Measurements from ENCODE around the gene EXOC3.

Gene EXOC3

DNA sequence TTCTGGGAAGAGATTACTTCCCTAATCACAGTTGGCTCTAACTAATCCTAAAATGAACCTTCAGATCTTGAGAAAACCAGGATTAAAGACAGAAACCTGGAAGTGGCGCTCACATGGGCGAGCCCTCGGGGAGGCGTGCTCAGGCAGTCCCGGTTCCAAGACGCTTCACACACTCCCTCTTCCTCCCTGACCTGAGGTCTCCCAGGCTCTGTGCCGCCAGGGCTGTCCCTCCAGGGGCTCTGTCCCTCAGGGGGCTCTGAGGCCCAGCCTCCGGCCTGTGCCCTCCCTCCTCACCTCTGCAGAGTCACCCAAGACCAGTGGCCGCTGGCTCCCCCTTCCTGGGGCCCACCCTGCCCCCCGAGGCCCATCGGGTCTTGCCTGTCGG lies 71.1 kb downstream of the EXOC3 start:
- Histone ChIP-seq H3K27me3 (ENCODE audit: control insufficient read depth, insufficient read depth, low read length, poor library complexity, severe bottlenecking) (peaks cover 15% of the 10 kb centered on the region), H3K27ac (ENCODE audit: insufficient read depth, low read depth, low read length, poor library complexity, severe bottlenecking) (no peak overlapping the region), H3K9me3 (ENCODE audit: control insufficient read depth, low read length) (no peaks in the 10 kb centered on the region), H3K4me1 (ENCODE audit: control insufficient read depth, insufficient read depth, low read length) (peaks cover 7% of the 10 kb centered on the region), H3K36me3 (ENCODE audit: control insufficient read depth, insufficient read depth, low read length) (no peaks in the 10 kb centered on the region), H3K4me3 (ENCODE audit: insufficient read depth, low read depth, low read length) (no peak overlapping the region)
- 85 to 86% methylated on average over 12 of the region's 12 CpGs for WGBS, 2 experiments

DNA sequence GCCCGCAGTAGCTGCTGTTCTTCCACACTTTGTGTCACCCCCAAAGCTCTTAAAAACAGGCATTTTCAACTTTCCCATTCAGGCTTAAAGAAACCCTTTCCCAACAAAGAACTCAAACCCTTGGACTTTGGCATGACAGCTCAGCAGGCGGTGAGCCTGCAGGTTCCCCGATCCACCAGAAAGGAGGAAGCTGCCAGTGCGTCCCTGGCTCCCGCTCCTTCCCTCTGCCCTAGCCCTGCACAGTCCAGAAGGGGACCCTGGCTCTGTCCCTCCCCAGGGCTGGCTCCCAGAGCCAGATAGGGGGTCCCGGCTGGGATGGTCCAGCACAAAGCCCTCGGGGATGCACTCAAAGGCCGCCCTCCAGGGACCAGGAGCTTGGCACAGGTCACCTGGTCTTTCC lies 71.7 kb downstream of the EXOC3 start:
- Histone ChIP-seq H3K4me1 (ENCODE audit: control insufficient read depth, insufficient read depth, low read length) (peaks cover 7% of the 10 kb centered on the region), H3K27me3 (ENCODE audit: control insufficient read depth, insufficient read depth, low read length, poor library complexity, severe bottlenecking) (peaks cover 15% of the 10 kb centered on the region), H3K36me3 (ENCODE audit: control insufficient read depth, insufficient read depth, low read length) (no peaks in the 10 kb centered on the region), H3K4me3 (ENCODE audit: insufficient read depth, low read depth, low read length) (no peak overlapping the region), H3K27ac (ENCODE audit: insufficient read depth, low read depth, low read length, poor library complexity, severe bottlenecking) (no peak overlapping the region), H3K9me3 (ENCODE audit: control insufficient read depth, low read length) (no peaks in the 10 kb centered on the region)
- 75 to 76% methylated on average over 8 of the region's 8 CpGs for WGBS, 2 experiments

DNA sequence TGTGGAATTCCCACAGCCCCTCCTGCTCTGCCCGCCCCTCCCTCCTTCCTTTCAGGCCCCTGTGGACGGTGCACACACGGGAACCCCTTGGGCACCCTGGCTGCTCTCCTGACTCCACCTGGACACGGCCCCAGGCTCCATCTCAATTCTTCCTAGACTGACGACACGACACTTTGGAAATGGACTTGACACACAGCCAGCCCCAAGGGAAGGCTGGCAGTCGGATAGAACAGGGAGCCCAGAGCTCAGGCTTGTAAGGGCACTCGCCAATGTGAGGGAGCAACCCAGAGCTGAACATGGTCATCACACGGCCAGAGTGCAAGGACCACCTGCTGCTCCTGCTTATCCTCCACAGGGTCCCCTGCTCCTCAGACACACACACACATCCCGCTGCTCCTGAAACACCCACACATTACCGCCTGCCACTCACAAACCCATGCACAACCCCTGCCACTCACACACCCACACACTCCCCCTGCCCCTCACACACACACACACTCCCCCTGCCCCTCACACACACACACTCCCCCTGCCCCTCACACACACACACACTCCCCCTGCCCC lies 72.4 kb downstream of the EXOC3 start:
- peaks cover 15% of the 10 kb centered on the region for H3K27me3 ChIP-seq (ENCODE audit: control insufficient read depth, insufficient read depth, low read length, poor library complexity, severe bottlenecking)
- no peak overlapping the region for H3K27ac ChIP-seq (ENCODE audit: insufficient read depth, low read depth, low read length, poor library complexity, severe bottlenecking)
- H3K9me3 ChIP-seq (ENCODE audit: control insufficient read depth, low read length): no peaks in the 10 kb centered on the region
- peaks cover 7% of the 10 kb centered on the region for H3K4me1 ChIP-seq (ENCODE audit: control insufficient read depth, insufficient read depth, low read length)
- 74 to 76% methylated on average over 11 of the region's 11 CpGs for WGBS, 2 experiments
- no peaks in the 10 kb centered on the region for H3K36me3 ChIP-seq (ENCODE audit: control insufficient read depth, insufficient read depth, low read length)
- H3K4me3 ChIP-seq (ENCODE audit: insufficient read depth, low read depth, low read length): no peak overlapping the region

DNA sequence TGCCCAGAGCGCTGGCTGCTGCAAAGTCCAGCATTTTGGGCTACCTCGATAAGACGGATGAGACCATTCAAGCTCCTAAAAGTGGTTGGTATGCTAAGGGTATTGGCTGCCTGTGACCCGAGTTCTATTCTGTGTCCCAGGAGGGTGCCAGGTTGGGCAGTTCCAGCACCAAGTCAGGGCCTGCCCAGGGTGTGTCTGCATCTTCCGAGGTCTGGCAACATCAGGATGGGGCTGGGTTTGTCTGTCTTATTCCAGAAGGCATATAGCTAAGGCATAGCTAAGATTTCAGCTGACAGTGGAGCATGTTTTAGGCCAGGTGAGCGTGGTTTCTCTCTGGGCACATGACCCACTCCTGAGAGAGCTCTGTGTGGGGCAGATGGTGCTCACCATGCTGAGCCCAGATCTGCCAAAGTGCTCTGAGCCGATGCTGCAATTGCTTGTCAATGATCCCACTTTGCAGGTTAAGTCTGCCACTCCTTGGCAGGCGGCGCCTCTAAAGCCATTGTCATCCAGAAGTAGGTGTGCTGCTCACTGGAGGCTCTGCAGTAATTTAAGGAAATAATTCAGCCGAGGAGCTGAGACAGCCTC lies 73.5 kb downstream of the EXOC3 start:
- Histone ChIP-seq H3K27me3 (ENCODE audit: control insufficient read depth, insufficient read depth, low read length, poor library complexity, severe bottlenecking) (peaks cover 18% of the 10 kb centered on the region), H3K4me3 (ENCODE audit: insufficient read depth, low read depth, low read length) (no peak overlapping the region), H3K36me3 (ENCODE audit: control insufficient read depth, insufficient read depth, low read length) (no peaks in the 10 kb centered on the region), H3K27ac (ENCODE audit: insufficient read depth, low read depth, low read length, poor library complexity, severe bottlenecking) (no peak overlapping the region), H3K9me3 (ENCODE audit: control insufficient read depth, low read length) (no peaks in the 10 kb centered on the region), H3K4me1 (ENCODE audit: control insufficient read depth, insufficient read depth, low read length) (peaks cover 14% of the 10 kb centered on the region)
- WGBS, 2 experiments: 87 to 89% methylated on average over 10 of the region's 10 CpGs

All from ectodermal cell (in vitro differentiated cells).